Endothelial cell (in vitro differentiated cells): ENCODE data around the gene ACOT8. TPM values are rescaled to one million over a fixed set of nuclear protein-coding genes. Genes with fewer than 3 reads are reported as not detected.
"Not testable (repeated sequence)": the region's sequence is repeated elsewhere in the genome, so short reads cannot be mapped to it uniquely, and the experiment has no call there.

Experiments used
- DNase-seq: peaks from one replicate; pipeline ENCODE4 v3.0.0; 2021; ENCODE audit warnings: low spot score
- H3K27ac Mint-ChIP-seq: one replicate; pipeline ENCODE4 v1.8.0; 2021; ENCODE audit warnings: mixed read lengths, inconsistent platforms; ENCODE audit not compliant: unreplicated experiment
- H3K27me3 Mint-ChIP-seq: one replicate; pipeline ENCODE4 v1.8.0; 2021; ENCODE audit warnings: mild to moderate bottlenecking, moderate library complexity, mixed read lengths, inconsistent platforms; ENCODE audit not compliant: unreplicated experiment
- H3K36me3 Mint-ChIP-seq: one replicate; pipeline ENCODE4 v1.8.0; 2021; ENCODE audit warnings: mild to moderate bottlenecking, low read depth, mixed read lengths, inconsistent platforms; ENCODE audit not compliant: unreplicated experiment
- H3K4me1 Mint-ChIP-seq: one replicate; pipeline ENCODE4 v1.8.0; 2021; ENCODE audit warnings: mild to moderate bottlenecking, mixed read lengths, inconsistent platforms; ENCODE audit not compliant: unreplicated experiment
- H3K4me3 Mint-ChIP-seq: one replicate; pipeline ENCODE4 v1.8.0; 2021; ENCODE audit warnings: mild to moderate bottlenecking, mixed read lengths, inconsistent platforms; ENCODE audit not compliant: unreplicated experiment
- H3K9me3 Mint-ChIP-seq: one replicate; pipeline ENCODE4 v1.8.0; 2021; ENCODE audit warnings: mixed read lengths, inconsistent platforms; ENCODE audit not compliant: unreplicated experiment
- total RNA-seq: library from RNA; stranded (reverse); fragmentation: NEBNext Ultra II Directional; extraction: Animal tissue kit (Norgen Biotek cat#: 25700); gene quantifications from one replicate; pipeline ENCODE4 v1.2.1, GENCODE V29; 2021; ENCODE audit not compliant: unreplicated experiment
- TF ChIP-seq, protein P1 (sequence below): fragments of 200-600 bp; sonication (generic); IDR thresholded peaks from one replicate; pipeline ENCODE4 v1.5.0; 2021; ENCODE audit warnings: antibody characterized with exemption; ENCODE audit not compliant: unreplicated experiment

ACOT8 gene
- total RNA-seq, 1 donor from 2014 or later = 25.3 TPM

DNA sequence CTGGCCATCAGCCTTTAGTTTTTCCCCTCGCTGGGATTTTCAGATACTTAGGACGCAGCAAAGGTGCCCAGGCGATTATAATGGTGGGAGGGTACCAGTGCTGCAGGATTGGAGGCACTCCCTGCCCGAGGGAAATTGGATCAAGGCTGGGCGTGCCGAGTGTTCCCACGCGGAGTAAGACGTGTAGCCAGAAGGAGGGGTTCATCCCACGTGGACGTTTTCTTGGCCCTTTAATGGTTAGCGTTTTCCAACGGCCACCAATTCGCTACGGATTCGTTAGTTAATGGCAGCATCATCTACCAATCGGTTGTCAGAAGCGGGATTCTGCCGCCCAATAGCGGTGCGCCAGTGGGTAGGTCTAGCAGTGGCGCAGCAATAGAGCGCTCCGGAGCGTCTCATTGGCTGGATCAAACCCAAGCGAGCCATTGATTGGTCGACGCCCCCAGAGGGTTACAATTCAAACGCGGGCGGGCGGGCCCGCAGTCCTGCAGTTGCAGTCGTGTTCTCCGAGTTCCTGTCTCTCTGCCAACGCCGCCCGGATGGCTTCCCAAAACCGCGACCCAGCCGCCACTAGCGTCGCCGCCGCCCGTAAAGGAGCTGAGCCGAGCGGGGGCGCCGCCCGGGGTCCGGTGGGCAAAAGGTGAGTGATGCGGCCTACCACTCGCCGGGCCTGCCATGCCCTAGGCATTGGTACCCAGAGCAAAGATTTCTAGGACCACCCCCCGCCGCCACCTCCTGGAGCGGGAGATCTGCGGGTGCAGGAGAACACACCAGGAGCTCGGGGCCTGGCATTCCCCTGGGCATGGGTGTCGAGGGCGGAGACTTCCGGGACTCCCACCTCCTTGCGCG is 44.8 kb downstream of the ACOT8 start, which contains the start of gene UBE2C:
Gene UBE2C (plus strand): TSS at position 488 of the 849 bp plus-strand sequence. CDS start 52 bp downstream, at position 540.
- H3K27ac Mint-ChIP-seq = peak within 1 kb of the TSS; percentile 31
- peak; percentile 95 for DNase-seq

DNA sequence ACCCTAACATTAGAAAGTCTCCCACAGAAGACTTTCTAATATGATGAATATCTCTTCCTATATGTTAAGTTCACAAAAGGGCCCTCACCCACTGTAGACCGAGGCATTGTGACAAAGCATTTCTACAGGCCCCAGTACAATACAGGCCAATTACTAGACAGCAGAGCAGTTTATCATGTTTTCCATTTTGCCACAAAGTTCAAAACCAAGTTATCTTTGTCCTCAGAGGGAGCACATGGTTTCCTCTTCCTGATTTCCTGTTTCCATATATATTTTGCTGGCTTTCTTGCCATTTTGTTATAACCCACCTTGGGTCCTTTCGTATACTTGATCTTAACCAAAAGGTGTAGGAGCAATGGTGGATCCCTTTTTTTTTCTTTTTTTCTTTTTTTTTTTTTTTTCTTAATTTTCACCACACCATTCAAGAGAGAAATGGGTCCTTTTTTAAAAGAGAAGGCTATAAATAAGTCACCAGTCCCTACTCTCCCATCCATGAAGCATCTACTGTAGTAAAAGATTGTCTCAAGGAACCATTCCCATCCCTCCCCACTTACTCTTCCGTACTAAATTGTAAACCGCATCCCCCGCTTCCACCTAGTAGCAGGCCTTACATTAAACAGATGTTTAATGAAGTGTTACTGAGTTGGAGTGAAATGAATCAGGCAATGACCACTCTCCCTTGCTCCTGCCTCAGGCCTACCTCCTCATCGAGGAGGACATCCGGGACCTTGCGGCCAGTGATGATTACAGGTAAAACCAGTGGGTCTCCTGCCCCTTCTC is 46.8 kb downstream of the ACOT8 start:
- TF ChIP-seq, protein P1, sequence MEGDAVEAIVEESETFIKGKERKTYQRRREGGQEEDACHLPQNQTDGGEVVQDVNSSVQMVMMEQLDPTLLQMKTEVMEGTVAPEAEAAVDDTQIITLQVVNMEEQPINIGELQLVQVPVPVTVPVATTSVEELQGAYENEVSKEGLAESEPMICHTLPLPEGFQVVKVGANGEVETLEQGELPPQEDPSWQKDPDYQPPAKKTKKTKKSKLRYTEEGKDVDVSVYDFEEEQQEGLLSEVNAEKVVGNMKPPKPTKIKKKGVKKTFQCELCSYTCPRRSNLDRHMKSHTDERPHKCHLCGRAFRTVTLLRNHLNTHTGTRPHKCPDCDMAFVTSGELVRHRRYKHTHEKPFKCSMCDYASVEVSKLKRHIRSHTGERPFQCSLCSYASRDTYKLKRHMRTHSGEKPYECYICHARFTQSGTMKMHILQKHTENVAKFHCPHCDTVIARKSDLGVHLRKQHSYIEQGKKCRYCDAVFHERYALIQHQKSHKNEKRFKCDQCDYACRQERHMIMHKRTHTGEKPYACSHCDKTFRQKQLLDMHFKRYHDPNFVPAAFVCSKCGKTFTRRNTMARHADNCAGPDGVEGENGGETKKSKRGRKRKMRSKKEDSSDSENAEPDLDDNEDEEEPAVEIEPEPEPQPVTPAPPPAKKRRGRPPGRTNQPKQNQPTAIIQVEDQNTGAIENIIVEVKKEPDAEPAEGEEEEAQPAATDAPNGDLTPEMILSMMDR = no peak
- DNase-seq = no peak
- no peaks in the 10 kb centered on the region for H3K9me3 Mint-ChIP-seq
- peaks cover 27% of the 10 kb centered on the region for H3K36me3 Mint-ChIP-seq
- peaks cover 19% of the 10 kb centered on the region for H3K4me1 Mint-ChIP-seq
- H3K27ac Mint-ChIP-seq = no peak overlapping the region
- H3K4me3 Mint-ChIP-seq = no peak overlapping the region
- H3K27me3 Mint-ChIP-seq = peaks cover 13% of the 10 kb centered on the region

More for the DNA sequence above, 44.8 kb downstream of the ACOT8 start, which contains the start of gene UBE2C:
- peaks cover 22% of the 10 kb centered on the region for H3K36me3 Mint-ChIP-seq
- peaks cover 19% of the 10 kb centered on the region for H3K4me1 Mint-ChIP-seq
- no peaks in the 10 kb centered on the region for H3K9me3 Mint-ChIP-seq
- peak within 1 kb of the TSS; percentile 92 for H3K4me3 Mint-ChIP-seq
- TF ChIP-seq, protein P1 = no peak
- H3K27me3 Mint-ChIP-seq = peaks cover 13% of the 10 kb centered on the region

DNA sequence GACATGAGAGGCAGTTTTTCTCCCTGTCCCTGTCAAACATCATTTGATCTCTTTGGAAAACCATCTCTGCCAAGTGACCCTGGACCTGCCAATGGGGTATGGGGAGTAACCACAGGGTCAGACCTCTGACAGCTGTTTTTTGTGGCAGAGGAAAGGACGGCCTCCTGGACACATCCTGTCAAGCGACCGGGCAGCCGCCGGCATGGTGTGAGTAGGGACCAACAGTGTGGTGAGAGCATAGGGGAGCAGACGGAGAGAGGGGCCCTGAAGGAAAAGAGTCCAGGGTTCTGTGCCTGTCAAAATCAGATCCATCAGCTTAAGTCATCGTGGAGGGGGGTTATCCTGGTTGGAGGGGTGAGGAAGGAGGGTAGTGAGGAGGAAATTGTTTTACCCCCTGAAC is 55.3 kb downstream of the ACOT8 start:
- H3K36me3 Mint-ChIP-seq = peaks cover 45% of the 10 kb centered on the region
- H3K9me3 Mint-ChIP-seq = no peaks in the 10 kb centered on the region
- peaks cover 3% of the 10 kb centered on the region for H3K27me3 Mint-ChIP-seq
- no peaks in the 10 kb centered on the region for H3K4me1 Mint-ChIP-seq
- no peak overlapping the region for H3K4me3 Mint-ChIP-seq
- DNase-seq = no peak
- no peak overlapping the region for H3K27ac Mint-ChIP-seq
- TF ChIP-seq, protein P1 = no peak

DNA sequence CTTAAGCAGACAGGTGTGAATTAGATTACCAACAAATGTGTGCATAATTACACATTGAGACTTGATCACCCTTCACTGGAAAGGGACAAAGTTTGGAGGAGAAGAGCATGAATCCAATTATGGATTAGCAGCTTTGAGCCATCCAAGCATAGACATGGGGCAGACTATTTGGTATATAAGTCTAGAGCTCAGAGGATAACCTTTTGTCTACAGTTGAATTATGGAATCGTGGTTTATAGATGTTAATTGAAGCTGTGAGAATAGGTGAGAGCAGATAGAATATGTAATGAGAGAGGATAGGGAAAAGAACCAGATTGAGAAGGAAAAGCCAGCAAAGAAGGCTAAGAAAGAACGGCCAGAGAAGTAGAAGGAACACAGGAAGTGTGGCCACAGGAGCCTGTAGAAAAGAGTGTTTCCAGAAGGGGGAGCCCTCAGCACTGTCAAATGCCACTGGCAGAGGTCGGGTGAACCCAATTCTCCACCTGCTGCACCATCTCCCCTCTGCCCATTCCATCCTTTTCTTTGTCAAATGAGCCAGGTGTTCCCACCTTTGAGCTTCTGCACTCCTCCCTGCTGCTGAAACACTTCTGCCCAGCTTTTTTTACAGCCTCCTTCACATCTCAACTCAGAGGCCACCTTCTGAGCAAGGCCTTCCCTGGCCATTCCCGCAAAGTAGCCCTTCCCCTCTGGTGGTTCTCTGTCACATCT is 58.1 kb downstream of the ACOT8 start:
- H3K27me3 Mint-ChIP-seq = peaks cover 2% of the 10 kb centered on the region
- TF ChIP-seq, protein P1 = peak; percentile 57
- peak; percentile 63 for DNase-seq
- H3K4me1 Mint-ChIP-seq = no peaks in the 10 kb centered on the region
- no peak overlapping the region for H3K27ac Mint-ChIP-seq
- H3K36me3 Mint-ChIP-seq = peaks cover 46% of the 10 kb centered on the region
- H3K9me3 Mint-ChIP-seq = no peaks in the 10 kb centered on the region
- H3K4me3 Mint-ChIP-seq = no peak overlapping the region

DNA sequence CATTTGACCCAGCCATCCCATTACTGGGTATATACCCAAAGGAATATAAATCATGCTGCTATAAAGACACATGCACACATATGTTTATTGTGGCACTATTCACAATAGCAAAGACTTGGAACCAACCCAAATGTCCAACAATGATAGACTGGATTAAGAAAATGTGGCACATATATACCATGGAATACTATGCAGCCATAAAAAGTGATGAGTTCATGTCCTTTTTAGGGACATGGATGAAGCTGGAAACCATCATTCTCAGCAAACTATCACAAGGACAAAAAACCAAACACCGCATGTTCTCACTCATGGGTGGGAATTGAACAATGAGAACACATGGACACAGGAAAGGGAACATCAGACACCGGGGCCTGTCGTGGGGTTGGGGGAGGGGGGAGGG is 59.2 kb downstream of the ACOT8 start:
- H3K4me3 Mint-ChIP-seq, H3K4me1 Mint-ChIP-seq, H3K9me3 Mint-ChIP-seq, H3K27me3 Mint-ChIP-seq, H3K27ac Mint-ChIP-seq, DNase-seq: not testable (repeated sequence)
- H3K36me3 Mint-ChIP-seq = peaks cover 39% of the 10 kb centered on the region

DNA sequence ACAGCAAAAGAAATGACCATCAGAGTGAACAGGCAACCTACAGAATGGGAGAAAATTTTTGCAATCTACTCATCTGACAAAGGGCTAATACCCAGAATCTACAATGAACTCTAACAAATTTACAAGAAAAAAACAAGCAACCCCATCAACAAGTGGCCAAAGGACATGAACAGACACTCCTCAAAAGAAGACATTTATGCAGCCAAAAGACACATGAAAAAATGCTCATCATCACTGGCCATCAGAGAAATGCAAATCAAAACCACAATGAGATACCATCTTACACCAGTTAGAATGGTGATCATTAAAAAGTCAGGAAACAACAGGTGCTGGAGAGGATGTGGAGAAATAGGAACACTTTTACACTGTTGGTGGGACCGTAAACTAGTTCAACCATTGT is 59.7 kb downstream of the ACOT8 start:
- not testable (repeated sequence) for H3K4me1 Mint-ChIP-seq, H3K27me3 Mint-ChIP-seq, H3K4me3 Mint-ChIP-seq, H3K9me3 Mint-ChIP-seq, DNase-seq, H3K27ac Mint-ChIP-seq
- peaks cover 39% of the 10 kb centered on the region for H3K36me3 Mint-ChIP-seq
